KOPT-K1 (cell line): Measurements from ENCODE around the gene ARHGEF7.

ENCODE experiments used
- H3K27ac ChIP-seq: fragments of 200-600 bp; sonication (generic); 2 replicates; pipeline ENCODE4 v1.5.1; 2016; ENCODE audit warnings: antibody characterized with exemption, mild to moderate bottlenecking, low read depth, low read length; ENCODE audit not compliant: poor library complexity, severe bottlenecking
- H3K36me3 ChIP-seq: fragments of 200-600 bp; sonication (generic); 2 replicates; pipeline ENCODE4 v1.5.1; 2017; ENCODE audit warnings: antibody characterized with exemption, mild to moderate bottlenecking, low read length, moderate library complexity; ENCODE audit not compliant: insufficient read depth
- H3K9me3 ChIP-seq: fragments of 200-600 bp; sonication (generic); 2 replicates; pipeline ENCODE4 v1.5.1; 2017; ENCODE audit warnings: antibody characterized with exemption, low read length, mild to moderate bottlenecking; ENCODE audit not compliant: insufficient read depth, poor library complexity, severe bottlenecking

ARHGEF7 gene

GRCh38 chr13:111216166-111216960 is 101.3 kb downstream of the ARHGEF7 start:
- peaks cover 43% of the 10 kb centered on the region for H3K36me3 ChIP-seq
- no peak overlapping the region for H3K27ac ChIP-seq
- H3K9me3 ChIP-seq: no peaks in the 10 kb centered on the region

DNA sequence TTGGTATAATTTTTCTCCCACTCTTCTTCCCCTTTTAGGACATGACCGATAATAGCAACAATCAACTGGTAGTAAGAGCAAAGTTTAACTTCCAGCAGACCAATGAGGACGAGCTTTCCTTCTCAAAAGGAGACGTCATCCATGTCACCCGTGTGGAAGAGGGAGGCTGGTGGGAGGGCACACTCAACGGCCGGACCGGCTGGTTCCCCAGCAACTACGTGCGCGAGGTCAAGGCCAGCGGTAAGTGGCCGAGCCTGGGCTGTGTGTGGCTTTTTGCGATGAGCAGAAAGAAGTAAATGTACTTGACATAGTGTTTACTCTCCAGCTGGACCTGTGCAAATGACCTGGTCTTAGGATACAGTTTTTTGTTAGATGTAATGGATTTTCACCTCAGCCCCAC is 102.5 kb downstream of the ARHGEF7 start:
- no peaks in the 10 kb centered on the region for H3K9me3 ChIP-seq
- no peak overlapping the region for H3K27ac ChIP-seq
- H3K36me3 ChIP-seq: peaks cover 37% of the 10 kb centered on the region

GRCh38 chr13:111219280-111219679 is 104.2 kb downstream of the ARHGEF7 start:
- peaks cover 39% of the 10 kb centered on the region for H3K36me3 ChIP-seq
- no peaks in the 10 kb centered on the region for H3K9me3 ChIP-seq
- H3K27ac ChIP-seq: no peak overlapping the region

DNA sequence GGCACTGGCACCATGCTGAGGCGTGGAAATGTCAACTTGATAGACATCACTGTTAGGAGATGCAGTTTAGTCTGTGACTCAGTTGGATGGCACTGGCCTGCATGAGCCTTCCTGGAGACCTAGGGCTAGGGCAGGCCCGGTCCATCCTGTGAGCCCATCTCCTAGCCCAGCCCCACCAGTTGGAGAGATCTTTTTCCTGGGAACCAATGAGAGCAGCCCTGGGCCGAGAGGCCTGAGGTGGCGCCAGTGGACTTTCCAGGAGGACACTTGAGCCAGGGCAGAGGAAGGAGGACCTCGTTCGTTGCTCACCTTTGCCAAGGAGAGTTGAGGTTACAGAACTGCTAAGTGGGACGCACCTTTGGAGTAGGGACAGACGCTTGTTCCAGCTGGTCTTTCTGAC is 104.8 kb downstream of the ARHGEF7 start:
- H3K27ac ChIP-seq: no peak overlapping the region
- H3K36me3 ChIP-seq: peaks cover 46% of the 10 kb centered on the region
- no peaks in the 10 kb centered on the region for H3K9me3 ChIP-seq

- Histone ChIP-seq H3K9me3 (no peaks in the 10 kb centered on the region), H3K36me3 (peaks cover 55% of the 10 kb centered on the region), H3K27ac (no peak overlapping the region)
Observed at GRCh38 chr13:111225166-111225565, 110.1 kb downstream of the ARHGEF7 start.

- peaks cover 56% of the 10 kb centered on the region for H3K36me3 ChIP-seq
- H3K9me3 ChIP-seq: no peaks in the 10 kb centered on the region
- H3K27ac ChIP-seq: no peak overlapping the region
Observed at GRCh38 chr13:111225810-111226546, 110.9 kb downstream of the ARHGEF7 start.

DNA sequence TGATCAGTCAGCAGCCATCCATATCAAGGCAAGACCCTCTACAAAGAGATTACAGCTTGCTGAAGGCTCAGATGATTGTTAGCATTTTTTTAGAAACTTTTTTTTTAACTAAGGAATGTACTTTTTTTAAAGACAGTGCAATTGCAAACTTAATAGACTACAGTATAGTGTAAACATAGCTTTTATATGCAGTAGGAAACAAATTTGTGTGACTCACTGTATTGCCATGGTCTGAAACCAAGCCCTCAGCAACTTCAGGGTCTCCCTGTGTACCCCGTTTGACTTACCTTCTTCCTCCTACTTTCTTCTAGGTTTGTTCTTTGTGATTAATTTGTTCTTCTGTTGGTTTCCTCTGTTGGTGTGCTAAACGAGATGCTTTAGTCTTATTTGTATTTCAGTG is 112.3 kb downstream of the ARHGEF7 start:
- Histone ChIP-seq H3K9me3 (no peaks in the 10 kb centered on the region), H3K36me3 (peaks cover 61% of the 10 kb centered on the region), H3K27ac (no peak overlapping the region)

DNA sequence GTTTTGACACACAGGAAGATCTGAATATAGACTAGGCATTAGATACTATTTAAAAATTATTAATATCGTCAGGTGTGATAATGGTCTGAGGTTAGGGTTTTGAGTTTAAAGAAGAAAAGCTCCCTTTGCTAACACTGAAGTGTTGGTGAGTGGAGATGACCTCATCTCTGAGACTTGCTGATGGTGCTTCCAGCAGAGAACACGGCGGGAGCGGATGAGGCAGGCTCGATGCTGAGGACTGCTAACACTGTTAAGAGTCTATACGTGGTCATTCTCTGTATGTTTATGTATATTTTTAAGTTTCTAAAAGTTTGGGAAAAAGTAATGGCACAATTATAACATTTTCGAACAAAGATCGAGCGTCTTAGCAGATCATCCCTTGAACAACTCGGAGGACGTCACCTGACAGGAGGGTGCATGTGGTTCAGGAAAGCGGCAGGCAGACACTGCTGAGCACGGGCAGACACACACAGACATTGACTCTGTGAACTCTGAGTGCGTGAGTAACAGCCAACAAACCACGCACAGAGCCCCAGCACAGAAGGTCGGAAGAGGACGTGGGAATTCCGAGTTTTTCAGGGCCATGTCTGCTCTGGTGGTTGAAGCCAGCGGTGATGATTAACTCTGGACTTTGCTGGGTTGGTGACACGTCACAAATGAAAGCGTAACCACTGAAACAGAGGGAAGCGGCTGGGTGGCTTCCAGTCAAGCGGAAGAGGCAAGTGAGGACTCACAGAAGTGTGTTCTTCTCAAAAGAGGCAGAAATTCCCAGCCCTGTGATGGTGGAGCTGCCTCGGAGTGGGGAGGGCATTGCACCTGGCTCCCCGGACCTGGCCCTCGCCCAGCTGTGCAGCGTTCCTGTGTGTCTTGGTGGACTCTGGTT is 113.4 kb downstream of the ARHGEF7 start:
- no peaks in the 10 kb centered on the region for H3K9me3 ChIP-seq
- H3K27ac ChIP-seq: no peak overlapping the region
- peaks cover 68% of the 10 kb centered on the region for H3K36me3 ChIP-seq

- H3K27ac ChIP-seq: no peak overlapping the region
- no peaks in the 10 kb centered on the region for H3K9me3 ChIP-seq
- H3K36me3 ChIP-seq: peaks cover 70% of the 10 kb centered on the region
Observed at GRCh38 chr13:111230385-111230930, 115.3 kb downstream of the ARHGEF7 start.

DNA sequence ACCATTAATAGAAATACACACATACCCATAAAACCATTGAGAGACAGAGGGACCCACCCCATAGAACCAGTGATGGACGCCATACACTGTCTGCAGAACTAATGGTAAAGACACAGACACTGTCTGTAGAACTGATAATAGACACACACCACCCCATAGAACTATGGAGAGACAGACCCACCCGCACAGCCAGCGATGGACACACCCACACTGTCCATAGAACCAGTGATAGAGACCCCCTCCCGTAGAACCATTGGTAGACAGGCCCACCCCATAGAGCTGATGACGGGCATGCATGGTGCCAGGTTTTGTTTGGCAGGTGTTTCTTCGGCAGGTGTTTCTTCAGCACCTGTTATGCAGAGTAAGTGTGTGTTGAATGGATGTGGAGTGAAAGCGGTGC is 117.1 kb downstream of the ARHGEF7 start:
- Histone ChIP-seq H3K9me3 (no peaks in the 10 kb centered on the region), H3K27ac (no peak overlapping the region), H3K36me3 (peaks cover 75% of the 10 kb centered on the region)

GRCh38 chr13:111233080-111233479 is 118.0 kb downstream of the ARHGEF7 start:
- Histone ChIP-seq H3K27ac (no peak overlapping the region), H3K36me3 (peaks cover 67% of the 10 kb centered on the region)

GRCh38 chr13:111239764-111240670 is 124.9 kb downstream of the ARHGEF7 start:
- no peak overlapping the region for H3K27ac ChIP-seq
- no peaks in the 10 kb centered on the region for H3K9me3 ChIP-seq
- H3K36me3 ChIP-seq: peaks cover 83% of the 10 kb centered on the region

More at GRCh38 chr13:111233080-111233479, 118.0 kb downstream of the ARHGEF7 start:
- H3K9me3 ChIP-seq: no peaks in the 10 kb centered on the region

- Histone ChIP-seq H3K36me3 (peaks cover 84% of the 10 kb centered on the region), H3K9me3 (no peaks in the 10 kb centered on the region), H3K27ac (no peak overlapping the region)
Observed at GRCh38 chr13:111241006-111241755, 126.1 kb downstream of the ARHGEF7 start.
